Peyer's patch (tissue), 4 donors: ENCODE measurements around the gene PALS1. TPM values are rescaled to one million over a fixed set of nuclear protein-coding genes. Genes with fewer than 3 reads are reported as not detected.

Source experiments
- DNase-seq, 3 donors: peaks; one replicate each; pipeline ENCODE4 v3.0.0-alpha.2; 2017 to 2019
- H3K27ac ChIP-seq, 4 donors: fragments of 200-600 bp; sonication (generic); one replicate each; pipeline ENCODE4 v1.5.1; 2016 to 2019
- H3K27me3 ChIP-seq, 2 donors: fragments of 200-600 bp; sonication (generic); one replicate each; pipeline ENCODE4 v1.5.1; 2019
- H3K36me3 ChIP-seq, 3 donors: fragments of 200-600 bp; sonication (generic); one replicate each; pipeline ENCODE4 v1.5.1; 2016 to 2019
- H3K4me1 ChIP-seq, 4 donors: fragments of 200-600 bp; sonication (generic); one replicate each; pipeline ENCODE4 v1.5.1; 2016 to 2019
- H3K4me3 ChIP-seq, 4 donors: fragments of 200-600 bp; sonication (generic); 1 replicate in 3 of 4; 2 replicates in 1 of 4; pipeline ENCODE4 v1.5.1; 2016 to 2019; ENCODE audit warnings: mild to moderate bottlenecking in 1 of 4
- H3K9me3 ChIP-seq, 4 donors: fragments of 200-600 bp; sonication (generic); one replicate each; pipeline ENCODE4 v1.5.1; 2016 to 2019; ENCODE audit warnings: mild to moderate bottlenecking in 1 of 4
- POLR2A ChIP-seq, 2 donors: fragments of 450-650 bp; IDR thresholded peaks; one replicate each; pipeline ENCODE4 v1.5.1; 2017; ENCODE audit warnings: antibody characterized with exemption in 2 of 2, mild to moderate bottlenecking in 2 of 2, moderate library complexity in 2 of 2
- total RNA-seq, 4 donors: library from RNA; depleted of rRNA; stranded (reverse); fragments of >200 nt; gene quantifications; one replicate each; pipeline ENCODE4 v1.1.0, GENCODE V29; 2016
- TF ChIP-seq, protein P1 (sequence below), 6 experiments: fragments of 450-650 bp in 4 of 6; fragments of 200-600 bp in 2 of 6; sonication (generic) in 1 of 6; IDR thresholded peaks; one replicate each; pipeline ENCODE4 v1.5.1; 2017 to 2019; ENCODE audit warnings: antibody characterized with exemption in 6 of 6, mild to moderate bottlenecking in 3 of 6, moderate library complexity in 1 of 6

The PALS1 gene
- total RNA-seq, 4 donors from 2014 or later = 36.3 to 95.1 (median 61.1) TPM

DNA sequence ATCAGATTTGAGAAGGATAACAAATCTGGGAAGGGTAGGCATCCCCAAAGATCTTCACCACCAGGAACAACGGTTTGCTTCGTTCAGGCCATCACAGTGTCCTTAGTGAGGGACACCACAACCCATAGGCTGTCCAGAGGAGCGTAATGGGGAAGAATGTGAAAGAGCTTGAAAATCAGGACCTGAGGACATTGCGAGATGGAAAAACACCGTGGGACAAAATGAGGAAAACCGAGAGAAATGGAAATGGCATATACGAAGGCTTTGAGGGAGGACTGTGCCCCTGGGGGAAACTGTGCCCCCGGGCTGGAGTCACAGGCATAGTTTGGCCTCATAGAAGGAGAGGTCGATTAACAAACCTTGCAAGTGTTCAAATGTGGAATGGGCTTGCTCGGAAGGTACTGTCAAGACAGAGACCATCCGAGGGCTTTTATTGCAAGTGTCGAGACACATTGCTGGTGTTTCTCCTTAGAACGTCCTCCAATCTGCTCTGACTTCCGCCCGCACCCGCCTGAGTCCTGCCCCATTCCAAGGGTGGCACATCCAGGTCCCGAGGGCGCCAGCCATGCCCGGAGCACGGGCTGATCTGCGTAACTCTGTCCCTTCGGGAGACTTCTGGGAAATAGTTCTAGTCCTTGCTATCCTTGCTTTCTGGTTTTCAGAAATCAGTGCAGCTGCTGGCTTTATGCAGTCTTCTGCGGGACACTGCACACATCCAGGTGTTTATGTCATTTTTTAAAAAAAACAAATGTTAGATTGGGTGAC lies 885 bp upstream of the PALS1 start:
- H3K9me3 ChIP-seq = no peaks in the 10 kb centered on the region
- DNase-seq = peak; percentile 42 to 85 (median 85)
- TF ChIP-seq, protein P1, sequence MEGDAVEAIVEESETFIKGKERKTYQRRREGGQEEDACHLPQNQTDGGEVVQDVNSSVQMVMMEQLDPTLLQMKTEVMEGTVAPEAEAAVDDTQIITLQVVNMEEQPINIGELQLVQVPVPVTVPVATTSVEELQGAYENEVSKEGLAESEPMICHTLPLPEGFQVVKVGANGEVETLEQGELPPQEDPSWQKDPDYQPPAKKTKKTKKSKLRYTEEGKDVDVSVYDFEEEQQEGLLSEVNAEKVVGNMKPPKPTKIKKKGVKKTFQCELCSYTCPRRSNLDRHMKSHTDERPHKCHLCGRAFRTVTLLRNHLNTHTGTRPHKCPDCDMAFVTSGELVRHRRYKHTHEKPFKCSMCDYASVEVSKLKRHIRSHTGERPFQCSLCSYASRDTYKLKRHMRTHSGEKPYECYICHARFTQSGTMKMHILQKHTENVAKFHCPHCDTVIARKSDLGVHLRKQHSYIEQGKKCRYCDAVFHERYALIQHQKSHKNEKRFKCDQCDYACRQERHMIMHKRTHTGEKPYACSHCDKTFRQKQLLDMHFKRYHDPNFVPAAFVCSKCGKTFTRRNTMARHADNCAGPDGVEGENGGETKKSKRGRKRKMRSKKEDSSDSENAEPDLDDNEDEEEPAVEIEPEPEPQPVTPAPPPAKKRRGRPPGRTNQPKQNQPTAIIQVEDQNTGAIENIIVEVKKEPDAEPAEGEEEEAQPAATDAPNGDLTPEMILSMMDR (IDR thresholded peaks at IDR 0.05) = no peak
- no peak for TF ChIP-seq POLR2A (IDR thresholded peaks at IDR 0.05)
- H3K27me3 ChIP-seq = no peaks in the 10 kb centered on the region
- peak overlapping the region; percentile 78 to 91 (median 86) for H3K4me3 ChIP-seq
- H3K36me3 ChIP-seq = no peaks in the 10 kb centered on the region
- H3K4me1 ChIP-seq = peaks cover 0 to 9% (median 3%) of the 10 kb centered on the region in 4 donors
- peak overlapping the region; percentile 86 to 98 (median 98) for H3K27ac ChIP-seq

DNA sequence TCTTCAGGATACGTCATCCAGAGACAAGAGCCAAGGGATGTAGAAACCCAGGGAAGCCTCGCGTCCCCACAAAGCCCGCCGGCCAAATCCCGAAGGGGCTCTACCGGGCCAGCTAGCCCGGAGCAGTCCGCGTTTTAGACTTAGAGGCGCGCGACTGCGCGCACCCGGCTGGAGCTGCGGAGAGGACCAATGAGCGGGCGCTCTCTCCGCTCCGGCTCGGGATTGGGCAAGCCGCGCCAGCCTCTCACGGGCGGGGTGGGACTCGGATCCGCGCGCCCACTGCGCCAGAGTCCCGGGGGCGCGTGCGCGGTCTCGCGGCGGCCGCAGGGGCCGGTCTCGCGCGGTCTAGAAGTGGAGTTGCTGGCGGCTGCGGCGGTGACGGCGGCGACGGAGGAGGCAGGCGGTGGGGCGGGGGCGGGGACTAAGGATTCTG lies 241 bp upstream of the PALS1 start:
- TF ChIP-seq, protein P1 (IDR thresholded peaks at IDR 0.05) = no peak
- peak; percentile 63 to 81 for TF ChIP-seq POLR2A (IDR thresholded peaks at IDR 0.05)
- H3K36me3 ChIP-seq = no peaks in the 10 kb centered on the region
- H3K4me3 ChIP-seq = peak overlapping the region; percentile 78 to 91 (median 86)
- H3K9me3 ChIP-seq = no peaks in the 10 kb centered on the region
- peaks cover 0 to 9% (median 3%) of the 10 kb centered on the region in 4 donors for H3K4me1 ChIP-seq
- peak overlapping the region; percentile 86 to 98 (median 98) for H3K27ac ChIP-seq
- DNase-seq = peak; percentile 92 to 98 (median 97)
- no peaks in the 10 kb centered on the region for H3K27me3 ChIP-seq

DNA sequence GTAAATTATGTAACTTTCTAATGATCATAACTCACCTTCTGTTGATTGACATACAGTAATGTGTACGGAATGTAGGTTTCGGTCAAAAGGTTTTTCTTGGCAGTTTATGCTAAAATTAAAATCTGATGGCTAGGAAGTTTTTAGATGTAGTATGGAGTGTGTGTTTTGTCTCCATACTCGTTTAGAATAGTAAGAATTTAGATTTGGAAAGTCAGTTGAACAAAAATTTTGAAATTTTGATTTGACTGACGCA lies 859 bp downstream of the PALS1 start:
- DNase-seq = no peak
- TF ChIP-seq, protein P1 (IDR thresholded peaks at IDR 0.05) = no peak
- TF ChIP-seq POLR2A (IDR thresholded peaks at IDR 0.05) = no peak
- peak overlapping the region; percentile 78 to 91 (median 86) for H3K4me3 ChIP-seq
- peak overlapping the region; percentile 86 to 98 (median 98) for H3K27ac ChIP-seq
- H3K27me3 ChIP-seq = no peaks in the 10 kb centered on the region
- no peaks in the 10 kb centered on the region for H3K9me3 ChIP-seq
- H3K4me1 ChIP-seq = peaks cover 0 to 9% (median 3%) of the 10 kb centered on the region in 4 donors
- no peaks in the 10 kb centered on the region for H3K36me3 ChIP-seq

DNA sequence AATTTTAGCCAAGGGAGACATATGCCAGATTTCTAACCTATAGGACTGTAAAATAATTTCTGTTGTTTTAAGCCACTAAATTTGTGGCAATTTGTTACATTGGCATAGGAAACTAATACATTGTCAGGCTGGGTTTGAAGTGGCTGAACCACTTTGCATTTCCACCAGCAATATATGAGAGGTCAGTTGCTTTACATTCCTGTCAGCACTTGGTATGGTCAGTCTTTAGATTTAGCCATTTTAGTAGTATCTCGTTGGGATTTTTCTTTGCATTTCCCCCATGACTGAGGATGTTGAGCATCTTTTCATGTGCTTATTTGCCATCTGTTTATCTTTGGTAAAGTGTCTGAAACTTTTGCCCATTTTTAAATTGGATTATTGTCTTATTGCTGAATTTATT lies 3.9 kb downstream of the PALS1 start:
- Histone ChIP-seq H3K36me3 (no peaks in the 10 kb centered on the region), H3K9me3 (no peaks in the 10 kb centered on the region), H3K27ac (no peak overlapping the region), H3K4me1 (peaks cover 0 to 22% (median 1%) of the 10 kb centered on the region in 4 donors), H3K4me3 (no peak overlapping the region), H3K27me3 (no peaks in the 10 kb centered on the region)
- TF ChIP-seq, protein P1 (IDR thresholded peaks at IDR 0.05) = no peak
- no peak for TF ChIP-seq POLR2A (IDR thresholded peaks at IDR 0.05)
- DNase-seq = no peak

DNA sequence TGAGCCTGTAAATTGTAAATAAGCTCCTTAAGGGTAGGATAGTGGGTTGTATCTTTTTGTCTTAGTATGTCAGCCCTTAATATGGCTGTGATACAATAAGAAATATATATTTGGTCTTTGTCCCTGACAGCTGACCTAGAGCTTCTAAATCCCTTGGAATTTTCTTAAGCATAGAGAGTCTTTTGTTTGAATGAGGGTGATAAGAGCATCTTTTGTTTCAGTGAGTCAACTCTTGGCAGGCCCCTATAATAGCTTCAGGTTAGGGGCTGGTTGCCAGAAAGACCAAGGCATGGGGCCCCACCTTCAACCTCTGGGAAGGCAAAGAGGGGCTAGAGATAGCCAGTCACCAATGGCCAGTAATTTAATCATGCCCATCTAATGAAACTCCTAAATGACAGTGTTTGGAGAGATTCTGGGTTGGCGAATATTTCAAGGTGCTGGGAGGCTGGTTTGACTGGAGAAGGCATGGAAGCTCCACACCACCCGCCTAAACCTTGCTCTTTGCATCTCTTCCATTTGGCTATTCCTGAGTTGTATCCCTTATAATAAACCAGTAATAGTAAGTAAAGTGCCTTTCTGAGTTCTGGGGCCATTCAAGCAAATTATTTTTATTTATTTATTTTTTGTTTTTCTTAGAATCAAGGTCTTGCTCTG lies 10.5 kb downstream of the PALS1 start:
- peaks cover 0 to 47% (median 0%) of the 10 kb centered on the region in 4 donors for H3K4me1 ChIP-seq
- H3K9me3 ChIP-seq = no peaks in the 10 kb centered on the region
- no peak overlapping the region for H3K27ac ChIP-seq
- H3K27me3 ChIP-seq = no peaks in the 10 kb centered on the region
- DNase-seq = no peak
- no peak for TF ChIP-seq POLR2A (IDR thresholded peaks at IDR 0.05)
- TF ChIP-seq, protein P1 (IDR thresholded peaks at IDR 0.05) = no peak
- no peaks in the 10 kb centered on the region for H3K36me3 ChIP-seq
- no peak overlapping the region for H3K4me3 ChIP-seq
